NT2/D1 (cell line): Measurements from ENCODE around the gene TUBGCP6.

Experiments
- YY1 ChIP-seq: IDR thresholded peaks from 2 replicates; pipeline ENCODE4 v1.6.1; 2011; ENCODE audit not compliant: insufficient read length, insufficient read depth
- ZNF274 ChIP-seq: IDR thresholded peaks from 2 replicates; pipeline ENCODE4 v1.6.1; 2011; ENCODE audit warnings: mild to moderate bottlenecking, low read depth, low read length

GRCh38 chr22:50175921-50176849 lies 68.6 kb downstream of the TUBGCP6 start:
- TF ChIP-seq YY1 (no peak), ZNF274 (no peak)
